NCI-H510A (cell line): ENCODE results near the gene CYTH1.
"Not testable (repeated sequence)": the region's sequence is repeated elsewhere in the genome, so short reads cannot be mapped to it uniquely, and the experiment has no call there.

ENCODE experiments used
- DNase-seq: peaks from one replicate; lab custom pipeline; 2025; lab: John Stamatoyannopoulos, UW

CYTH1 gene

GRCh38 chr17:78759969-78760352 lies 22.1 kb downstream of the CYTH1 start:
- DNase-seq: no peak

GRCh38 chr17:78759203-78759968 lies 22.7 kb downstream of the CYTH1 start:
- DNase-seq: no peak

GRCh38 chr17:78753316-78754250 lies 28.5 kb downstream of the CYTH1 start:
- DNase-seq: no peak

GRCh38 chr17:78751447-78752161 lies 30.5 kb downstream of the CYTH1 start:
- no peak for DNase-seq

- not testable (repeated sequence) for DNase-seq
Observed at GRCh38 chr17:78751000-78751399, 31.1 kb downstream of the CYTH1 start.

- DNase-seq: no peak
Observed at GRCh38 chr17:78748730-78749317, 33.2 kb downstream of the CYTH1 start.

GRCh38 chr17:78748048-78748729 lies 33.9 kb downstream of the CYTH1 start:
- no peak for DNase-seq

GRCh38 chr17:78747488-78747887 lies 34.6 kb downstream of the CYTH1 start:
- DNase-seq: no peak

- no peak for DNase-seq
Observed at GRCh38 chr17:78746949-78747269, 35.2 kb downstream of the CYTH1 start.

- no peak for DNase-seq
Observed at GRCh38 chr17:78746263-78746948, 35.7 kb downstream of the CYTH1 start.

- no peak for DNase-seq
Observed at GRCh38 chr17:78745407-78746088, 36.5 kb downstream of the CYTH1 start.

- no peak for DNase-seq
Observed at GRCh38 chr17:78742901-78743300, 39.2 kb downstream of the CYTH1 start.

- no peak for DNase-seq
Observed at GRCh38 chr17:78741644-78742284, 40.3 kb downstream of the CYTH1 start.

- DNase-seq: no peak
Observed at GRCh38 chr17:78739331-78739931, 42.6 kb downstream of the CYTH1 start.

GRCh38 chr17:78738698-78739097 lies 43.4 kb downstream of the CYTH1 start:
- DNase-seq: no peak

GRCh38 chr17:78738278-78738677 lies 43.8 kb downstream of the CYTH1 start:
- peak; percentile 49 for DNase-seq

GRCh38 chr17:78737332-78737731 lies 44.7 kb downstream of the CYTH1 start:
- DNase-seq: no peak

GRCh38 chr17:78736526-78737079 lies 45.5 kb downstream of the CYTH1 start:
- peak; percentile 68 for DNase-seq
